ENCODE measurements around the gene FAM117A.

FAM117A gene, protein sequence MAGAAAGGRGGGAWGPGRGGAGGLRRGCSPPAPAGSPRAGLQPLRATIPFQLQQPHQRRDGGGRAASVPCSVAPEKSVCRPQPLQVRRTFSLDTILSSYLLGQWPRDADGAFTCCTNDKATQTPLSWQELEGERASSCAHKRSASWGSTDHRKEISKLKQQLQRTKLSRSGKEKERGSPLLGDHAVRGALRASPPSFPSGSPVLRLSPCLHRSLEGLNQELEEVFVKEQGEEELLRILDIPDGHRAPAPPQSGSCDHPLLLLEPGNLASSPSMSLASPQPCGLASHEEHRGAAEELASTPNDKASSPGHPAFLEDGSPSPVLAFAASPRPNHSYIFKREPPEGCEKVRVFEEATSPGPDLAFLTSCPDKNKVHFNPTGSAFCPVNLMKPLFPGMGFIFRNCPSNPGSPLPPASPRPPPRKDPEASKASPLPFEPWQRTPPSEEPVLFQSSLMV

DNA sequence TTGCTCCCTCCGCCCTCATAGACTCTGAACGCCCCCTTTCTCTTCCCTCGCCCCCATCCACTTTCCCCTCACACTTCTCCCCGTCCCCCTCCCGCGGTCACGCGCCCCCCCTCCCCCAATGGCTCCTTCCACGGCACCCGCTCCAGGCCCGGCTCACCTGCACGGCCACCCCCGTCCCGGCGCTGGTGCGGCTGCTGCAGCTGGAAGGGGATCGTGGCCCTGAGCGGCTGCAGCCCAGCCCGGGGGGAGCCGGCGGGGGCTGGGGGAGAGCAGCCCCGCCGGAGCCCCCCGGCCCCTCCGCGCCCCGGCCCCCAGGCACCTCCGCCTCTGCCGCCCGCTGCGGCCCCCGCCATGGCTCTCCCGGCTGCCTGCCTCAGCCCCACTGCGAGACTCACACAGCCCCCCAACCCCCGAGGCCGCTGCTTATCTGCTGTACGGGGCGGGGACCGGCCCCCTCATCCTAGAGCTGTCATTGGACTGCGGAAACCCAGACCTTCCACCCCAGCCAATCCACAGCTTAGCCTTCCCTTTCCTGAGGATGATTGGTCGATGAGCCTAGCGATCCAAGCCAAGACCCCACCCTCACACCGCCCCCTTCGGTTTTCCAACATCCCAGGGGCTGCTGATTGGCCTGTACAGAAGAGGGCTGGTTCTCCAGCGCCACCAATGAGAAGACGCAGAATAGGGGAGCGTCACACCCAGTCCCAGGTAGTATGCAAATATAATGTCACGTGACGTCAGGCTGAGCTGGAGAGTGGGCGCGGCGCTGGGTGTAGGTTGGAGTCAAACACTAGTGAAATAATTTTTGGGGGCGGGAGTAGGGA lies at the start of gene FAM117A:
TSS of gene FAM117A (minus strand) at position 397 of the 824 bp plus-strand sequence. CDS start at position 353, 44 bp downstream.
- peak within 1 kb of the TSS; percentile 68 for H3K4me3 ChIP-seq (ENCODE audit: low read depth, low read length)
- CTCF ChIA-PET = interaction anchor here (0.6 to 2.0 kb wide), 7 partner anchors 11 to 330 kb away, joined by 3 to 8 read pairs (median 3); no protein-coding TSS in a partner anchor
- POLR2A ChIA-PET = interaction anchor here (0.5 to 1.4 kb wide), 5 partner anchors 18 to 90 kb away, joined by 3 to 5 read pairs (median 3); partner anchors contain the start of gene SLC35B1

DNA sequence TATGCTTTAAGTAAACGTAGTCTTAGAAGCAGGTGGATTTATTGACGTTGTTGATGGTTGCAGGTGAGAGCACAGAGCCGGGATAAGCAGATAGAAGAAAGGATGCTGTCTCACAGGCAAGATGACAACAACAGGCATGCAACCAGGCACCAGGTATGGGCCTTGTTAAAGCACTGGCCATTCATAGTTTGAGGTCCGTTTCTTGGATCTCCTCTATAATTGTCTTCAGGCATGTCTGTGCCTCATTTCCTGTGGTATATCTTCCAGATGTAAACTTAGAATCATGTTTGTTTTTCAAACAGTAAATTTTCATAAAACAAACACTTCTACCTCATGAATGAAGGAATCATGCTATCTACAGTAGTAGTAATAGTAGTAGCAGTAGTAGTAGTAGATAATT lies 45.1 kb upstream of the FAM117A start:
- TF ChIP-seq, protein P1, sequence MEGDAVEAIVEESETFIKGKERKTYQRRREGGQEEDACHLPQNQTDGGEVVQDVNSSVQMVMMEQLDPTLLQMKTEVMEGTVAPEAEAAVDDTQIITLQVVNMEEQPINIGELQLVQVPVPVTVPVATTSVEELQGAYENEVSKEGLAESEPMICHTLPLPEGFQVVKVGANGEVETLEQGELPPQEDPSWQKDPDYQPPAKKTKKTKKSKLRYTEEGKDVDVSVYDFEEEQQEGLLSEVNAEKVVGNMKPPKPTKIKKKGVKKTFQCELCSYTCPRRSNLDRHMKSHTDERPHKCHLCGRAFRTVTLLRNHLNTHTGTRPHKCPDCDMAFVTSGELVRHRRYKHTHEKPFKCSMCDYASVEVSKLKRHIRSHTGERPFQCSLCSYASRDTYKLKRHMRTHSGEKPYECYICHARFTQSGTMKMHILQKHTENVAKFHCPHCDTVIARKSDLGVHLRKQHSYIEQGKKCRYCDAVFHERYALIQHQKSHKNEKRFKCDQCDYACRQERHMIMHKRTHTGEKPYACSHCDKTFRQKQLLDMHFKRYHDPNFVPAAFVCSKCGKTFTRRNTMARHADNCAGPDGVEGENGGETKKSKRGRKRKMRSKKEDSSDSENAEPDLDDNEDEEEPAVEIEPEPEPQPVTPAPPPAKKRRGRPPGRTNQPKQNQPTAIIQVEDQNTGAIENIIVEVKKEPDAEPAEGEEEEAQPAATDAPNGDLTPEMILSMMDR (IDR thresholded peaks at IDR 0.05; ENCODE audit: insufficient read depth, low read length, missing control alignments) = no peak
- CTCF ChIA-PET = no interaction called here
- H3K4me3 ChIP-seq (ENCODE audit: low read depth, low read length) = no peak overlapping the region
- POLR2A ChIA-PET = no interaction called here
- no peak for DNase-seq (ENCODE audit: low read depth, low spot score)

More for the DNA sequence above, at the start of gene FAM117A:
- DNase-seq (ENCODE audit: low read depth, low spot score) = peak; percentile 65
- TF ChIP-seq, protein P1 (IDR thresholded peaks at IDR 0.05; ENCODE audit: insufficient read depth, low read length, missing control alignments) = no peak

DNA sequence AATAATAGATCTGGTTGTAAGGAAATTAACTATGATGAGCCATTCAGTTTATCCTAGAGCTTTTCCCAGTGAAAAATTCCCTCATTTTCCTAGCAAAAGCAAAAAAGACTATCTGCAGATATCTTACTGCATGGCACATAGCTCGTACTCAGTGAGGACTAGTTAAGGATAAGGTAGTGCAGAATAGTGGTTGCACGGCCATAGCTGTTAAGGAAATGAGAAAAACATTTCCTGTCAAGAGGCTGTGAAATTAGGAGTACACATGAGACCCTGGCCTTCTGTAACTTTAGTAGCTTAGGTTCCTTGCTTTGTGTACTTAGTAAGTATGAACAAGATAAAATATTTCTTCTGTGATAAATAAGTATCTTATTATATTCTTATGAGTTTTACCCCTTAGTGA lies 34.8 kb upstream of the FAM117A start:
- DNase-seq (ENCODE audit: low read depth, low spot score) = no peak
- TF ChIP-seq, protein P1 (IDR thresholded peaks at IDR 0.05; ENCODE audit: insufficient read depth, low read length, missing control alignments) = no peak
- ChIA-PET CTCF (interaction anchor here (1.2 to 1.8 kb wide), 2 partner anchors 20 to 231 kb away, joined by 3 to 4 read pairs; no protein-coding TSS in a partner anchor), POLR2A (no interaction called here)
- no peak overlapping the region for H3K4me3 ChIP-seq (ENCODE audit: low read depth, low read length)

DNA sequence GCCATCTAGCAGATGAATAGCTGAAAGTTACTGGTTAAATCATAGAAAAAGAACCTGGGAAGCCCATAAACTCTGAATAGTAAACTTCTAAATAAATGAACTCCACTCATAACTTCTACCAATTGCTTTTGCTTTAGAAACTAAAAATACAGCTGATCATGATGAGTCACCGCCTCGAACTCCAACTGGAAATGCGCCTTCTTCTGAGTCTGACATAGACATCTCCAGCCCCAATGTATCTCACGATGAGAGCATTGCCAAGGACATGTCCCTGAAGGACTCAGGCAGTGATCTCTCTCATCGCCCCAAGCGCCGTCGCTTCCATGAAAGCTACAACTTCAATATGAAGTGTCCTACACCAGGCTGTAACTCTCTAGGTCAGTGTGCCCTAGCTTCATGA lies 34.3 kb upstream of the FAM117A start:
- ChIA-PET CTCF (interaction anchor here (1.2 to 1.8 kb wide), 3 partner anchors 9 to 231 kb away, joined by 3 to 4 read pairs (median 4); no protein-coding TSS in a partner anchor), POLR2A (no interaction called here)
- DNase-seq (ENCODE audit: low read depth, low spot score) = no peak
- TF ChIP-seq, protein P1 (IDR thresholded peaks at IDR 0.05; ENCODE audit: insufficient read depth, low read length, missing control alignments) = no peak
- no peak overlapping the region for H3K4me3 ChIP-seq (ENCODE audit: low read depth, low read length)

DNA sequence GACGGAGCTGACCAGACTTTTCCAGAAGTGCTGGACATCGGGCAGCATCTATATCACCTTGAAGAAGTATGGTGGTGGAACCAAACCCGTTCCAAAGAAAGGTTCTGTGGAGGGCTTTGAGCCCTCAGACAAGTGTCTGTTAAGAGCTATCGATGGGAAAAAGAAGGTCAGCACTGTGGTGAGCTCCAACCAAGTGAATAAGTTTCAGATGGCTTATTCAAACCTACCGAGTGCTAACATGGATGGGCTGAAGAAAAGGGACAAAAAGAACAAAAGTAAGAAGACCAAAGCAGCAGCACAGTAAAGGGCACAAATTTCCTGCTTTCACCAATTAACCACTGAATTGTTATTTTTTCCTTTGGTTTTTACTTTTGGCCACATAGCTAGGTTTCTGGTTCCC lies 31.4 kb upstream of the FAM117A start:
- CTCF ChIA-PET = interaction anchor here (0.8 to 1.9 kb wide), 6 partner anchors 15 to 228 kb away, joined by 3 to 5 read pairs (median 3); no protein-coding TSS in a partner anchor
- no peak overlapping the region for H3K4me3 ChIP-seq (ENCODE audit: low read depth, low read length)
- DNase-seq (ENCODE audit: low read depth, low spot score) = no peak
- TF ChIP-seq, protein P1 (IDR thresholded peaks at IDR 0.05; ENCODE audit: insufficient read depth, low read length, missing control alignments) = no peak
- POLR2A ChIA-PET = no interaction called here
